ENCODE data around the gene COMT. TPM values are rescaled to one million over a fixed set of nuclear protein-coding genes. Genes with fewer than 3 reads are reported as not detected.

Gene COMT
- total RNA-seq, 1 experiment from 2014 or later, result 96.0 TPM

DNA sequence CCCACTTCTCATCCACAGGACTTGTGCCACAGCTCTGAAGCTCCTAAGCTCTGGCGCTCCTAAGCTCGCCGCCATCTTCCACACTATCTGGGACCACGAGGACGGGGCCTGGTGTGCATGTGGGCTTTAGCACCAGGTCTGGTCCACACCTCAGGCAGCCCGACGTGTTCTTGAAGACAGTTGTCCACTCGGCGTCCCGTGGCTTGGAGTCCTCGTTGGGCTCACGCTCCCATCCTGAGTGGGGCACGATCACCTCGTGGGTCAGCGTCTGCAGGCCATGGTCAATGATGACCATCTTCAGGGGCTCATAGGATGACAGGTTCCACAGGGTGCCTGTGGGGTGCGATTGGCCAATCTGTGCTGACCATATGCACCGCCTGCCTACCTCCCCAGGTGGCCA is 37.2 kb downstream of the COMT start:
- no TSS peak for BruUV-seq (replicated peaks)
- Mint-ChIP-seq H3K27me3 (ENCODE audit: insufficient read depth, unreplicated experiment) (no peaks in the 10 kb centered on the region), H3K9me3 (ENCODE audit: unreplicated experiment) (no peaks in the 10 kb centered on the region), H3K36me3 (ENCODE audit: insufficient read depth, unreplicated experiment) (peaks cover 6% of the 10 kb centered on the region), H3K4me1 (ENCODE audit: low read depth, unreplicated experiment) (no peaks in the 10 kb centered on the region), H3K27ac (ENCODE audit: unreplicated experiment) (no peak overlapping the region), H3K4me3 (ENCODE audit: unreplicated experiment) (no peak overlapping the region)
- intact Hi-C loops (cut with micrococcal nuclease; ENCODE audit: unreplicated experiment), result no loop called here
- no peak for TF ChIP-seq CTCF (IDR thresholded peaks at IDR 0.05; ENCODE audit: insufficient read depth in 1 of 2, low read depth in 1 of 2, low read length in 1 of 2, severe bottlenecking in 1 of 2, unreplicated experiment in 1 of 2)
- DNase-seq, result no peak
- no peak overlapping the region for H3K4me3 ChIP-seq (ENCODE audit: low read depth, low read length)
- H3K4me1 ChIP-seq, result no peaks in the 10 kb centered on the region
- POLR2A ChIA-PET, result no interaction called here
- H3K36me3 ChIP-seq (ENCODE audit: control insufficient read depth, insufficient read depth, low read length), result no peaks in the 10 kb centered on the region
- no peaks in the 10 kb centered on the region for H3K27me3 ChIP-seq (replicated peaks; ENCODE audit: control insufficient read depth, insufficient read depth, low read length)
- CTCF ChIA-PET, result no interaction called here
- no peaks in the 10 kb centered on the region for H3K9me3 ChIP-seq

GRCh38 chr22:19979712-19980493 is 38.3 kb downstream of the COMT start:
- no peak for TF ChIP-seq CTCF (IDR thresholded peaks at IDR 0.05; ENCODE audit: insufficient read depth in 1 of 2, low read depth in 1 of 2, low read length in 1 of 2, severe bottlenecking in 1 of 2, unreplicated experiment in 1 of 2)
- Mint-ChIP-seq H3K4me3 (ENCODE audit: unreplicated experiment) (no peak overlapping the region), H3K4me1 (ENCODE audit: low read depth, unreplicated experiment) (no peaks in the 10 kb centered on the region), H3K27ac (ENCODE audit: unreplicated experiment) (no peak overlapping the region), H3K36me3 (ENCODE audit: insufficient read depth, unreplicated experiment) (peaks cover 6% of the 10 kb centered on the region), H3K27me3 (ENCODE audit: insufficient read depth, unreplicated experiment) (no peaks in the 10 kb centered on the region), H3K9me3 (ENCODE audit: unreplicated experiment) (no peaks in the 10 kb centered on the region)
- DNase-seq, result no peak
- no peak overlapping the region for H3K4me3 ChIP-seq (ENCODE audit: low read depth, low read length)
- ChIA-PET POLR2A (no interaction called here), CTCF (interaction anchor here (0.6 kb wide), 1 partner anchor 153 kb away, joined by 8 read pairs; no protein-coding TSS in a partner anchor)
- H3K9me3 ChIP-seq, result no peaks in the 10 kb centered on the region
- H3K27me3 ChIP-seq (replicated peaks; ENCODE audit: control insufficient read depth, insufficient read depth, low read length), result no peaks in the 10 kb centered on the region
- BruUV-seq (replicated peaks), result no TSS peak
- intact Hi-C loops (cut with micrococcal nuclease; ENCODE audit: unreplicated experiment), result no loop called here
- H3K4me1 ChIP-seq, result no peaks in the 10 kb centered on the region
- H3K36me3 ChIP-seq (ENCODE audit: control insufficient read depth, insufficient read depth, low read length), result no peaks in the 10 kb centered on the region

- no peak overlapping the region for H3K27ac Mint-ChIP-seq (ENCODE audit: unreplicated experiment)
- Histone ChIP-seq H3K9me3 (no peaks in the 10 kb centered on the region), H3K4me3 (ENCODE audit: low read depth, low read length) (no peak overlapping the region), H3K27me3 (replicated peaks; ENCODE audit: control insufficient read depth, insufficient read depth, low read length) (no peaks in the 10 kb centered on the region), H3K36me3 (ENCODE audit: control insufficient read depth, insufficient read depth, low read length) (no peaks in the 10 kb centered on the region), H3K4me1 (no peaks in the 10 kb centered on the region)
- no peaks in the 10 kb centered on the region for H3K9me3 Mint-ChIP-seq (ENCODE audit: unreplicated experiment)
- peaks cover 6% of the 10 kb centered on the region for H3K36me3 Mint-ChIP-seq (ENCODE audit: insufficient read depth, unreplicated experiment)
- intact Hi-C loops (cut with micrococcal nuclease; ENCODE audit: unreplicated experiment), result no loop called here
- H3K4me1 Mint-ChIP-seq (ENCODE audit: low read depth, unreplicated experiment), result no peaks in the 10 kb centered on the region
- no peak for TF ChIP-seq CTCF (IDR thresholded peaks at IDR 0.05; ENCODE audit: insufficient read depth in 1 of 2, low read depth in 1 of 2, low read length in 1 of 2, severe bottlenecking in 1 of 2, unreplicated experiment in 1 of 2)
- ChIA-PET CTCF (no interaction called here), POLR2A (no interaction called here)
- no peaks in the 10 kb centered on the region for H3K27me3 Mint-ChIP-seq (ENCODE audit: insufficient read depth, unreplicated experiment)
- BruUV-seq (replicated peaks), result no TSS peak
- H3K4me3 Mint-ChIP-seq (ENCODE audit: unreplicated experiment), result no peak overlapping the region
- no peak for DNase-seq
Observed at GRCh38 chr22:19980766-19981165, 39.2 kb downstream of the COMT start.

Measured in Caco-2 (cell line).